H9 (cell line): ENCODE measurements around the gene ROBO3. TPM values are rescaled to one million over a fixed set of nuclear protein-coding genes. Genes with fewer than 3 reads are reported as not detected.

ENCODE experiments used
- DNase-seq: peaks from one replicate; pipeline ENCODE4 v3.0.0-alpha.2; 2017
- H2AFZ ChIP-seq: one replicate; pipeline ENCODE4 v1.6.1; 2013; ENCODE audit warnings: mild to moderate bottlenecking, low read length, control low read depth, moderate library complexity
- H2AK5ac ChIP-seq: 2 replicates; pipeline ENCODE4 v1.6.1; 2013; ENCODE audit warnings: low read length, control low read depth, mixed read lengths; ENCODE audit not compliant: insufficient read length
- H2BK120ac ChIP-seq: one replicate; pipeline ENCODE4 v1.6.1; 2013; ENCODE audit warnings: low read depth, mild to moderate bottlenecking, low read length, control low read depth, inconsistent platforms; ENCODE audit not compliant: poor library complexity, severe bottlenecking
- H2BK12ac ChIP-seq: 2 replicates; pipeline ENCODE4 v1.6.1; 2013; ENCODE audit warnings: low read length, control low read depth, mixed read lengths, low read depth; ENCODE audit not compliant: insufficient read length
- H2BK15ac ChIP-seq: 2 replicates; pipeline ENCODE4 v1.6.1; 2013; ENCODE audit warnings: low read depth, low read length, control low read depth
- H2BK20ac ChIP-seq: one replicate; pipeline ENCODE4 v1.6.1; 2013; ENCODE audit warnings: low read depth, mild to moderate bottlenecking, low read length, control low read depth, inconsistent platforms; ENCODE audit not compliant: poor library complexity, severe bottlenecking
- H2BK5ac ChIP-seq: 2 replicates; pipeline ENCODE4 v1.6.1; 2013; ENCODE audit warnings: low read length, control low read depth, mixed read lengths; ENCODE audit not compliant: insufficient read length
- H3K14ac ChIP-seq: 2 replicates; pipeline ENCODE4 v1.6.1; 2013; ENCODE audit warnings: low read length, control low read depth; ENCODE audit not compliant: insufficient read depth
- H3K18ac ChIP-seq: 2 replicates; pipeline ENCODE4 v1.6.1; 2013; ENCODE audit warnings: low read depth, mild to moderate bottlenecking, mixed read lengths, low read length, control low read depth; ENCODE audit not compliant: insufficient read length
- H3K23ac ChIP-seq: 2 replicates; pipeline ENCODE4 v1.6.1; 2013; ENCODE audit warnings: low read length, control low read depth, mixed read lengths, low read depth; ENCODE audit not compliant: insufficient read length
- H3K23me2 ChIP-seq: 2 replicates; pipeline ENCODE4 v1.6.1; 2013; ENCODE audit warnings: low read depth, mild to moderate bottlenecking, mixed read lengths, low read length, control low read depth; ENCODE audit not compliant: insufficient read length, poor library complexity, severe bottlenecking
- H3K27ac ChIP-seq: 2 replicates; pipeline ENCODE4 v1.5.1; 2013; ENCODE audit warnings: low read length, control low read depth, mixed read lengths, low read depth; ENCODE audit not compliant: insufficient read length
- H3K27me3 ChIP-seq: 2 replicates; pipeline ENCODE4 v1.6.1; 2013; ENCODE audit warnings: low read length, control low read depth, inconsistent platforms; ENCODE audit not compliant: insufficient read depth
- H3K4ac ChIP-seq: 2 replicates; pipeline ENCODE4 v1.6.1; 2013; ENCODE audit warnings: low read depth, mild to moderate bottlenecking, control low read depth, inconsistent platforms, low read length, moderate library complexity
- H3K4me1 ChIP-seq: 2 replicates; pipeline ENCODE4 v1.6.1; 2013; ENCODE audit warnings: low read length, control low read depth, inconsistent platforms; ENCODE audit not compliant: insufficient read depth
- H3K4me2 ChIP-seq: 2 replicates; pipeline ENCODE4 v1.6.1; 2013; ENCODE audit warnings: low read length, control low read depth, mixed read lengths; ENCODE audit not compliant: insufficient read length, insufficient read depth
- H3K56ac ChIP-seq: 2 replicates; pipeline ENCODE4 v1.6.1; 2013; ENCODE audit warnings: low read depth, mild to moderate bottlenecking, mixed read lengths, low read length, control low read depth; ENCODE audit not compliant: insufficient read length
- H3K79me1 ChIP-seq: 2 replicates; pipeline ENCODE4 v1.6.1; 2013; ENCODE audit warnings: low read depth, mild to moderate bottlenecking, moderate library complexity, low read length, control low read depth, inconsistent platforms; ENCODE audit not compliant: insufficient read depth, poor library complexity, severe bottlenecking
- H3K79me2 ChIP-seq: 2 replicates; pipeline ENCODE4 v1.6.1; 2013; ENCODE audit warnings: low read length, control low read depth, inconsistent platforms; ENCODE audit not compliant: insufficient read depth
- H3K9ac ChIP-seq: 2 replicates; pipeline ENCODE4 v1.6.1; 2013; ENCODE audit warnings: low read length, control low read depth, mixed read lengths; ENCODE audit not compliant: insufficient read length; ENCODE audit errors: extremely low read depth
- H3K9me3 ChIP-seq: one replicate; pipeline ENCODE4 v1.6.1; 2013; ENCODE audit warnings: low read depth, low read length, inconsistent platforms; ENCODE audit not compliant: control insufficient read depth
- H3T11ph ChIP-seq: one replicate; pipeline ENCODE4 v1.6.1; 2013; ENCODE audit warnings: mild to moderate bottlenecking, low read length, control low read depth, inconsistent platforms
- H4K20me1 ChIP-seq: one replicate; pipeline ENCODE4 v1.6.1; 2013; ENCODE audit not compliant: control insufficient read depth, insufficient read length, insufficient read depth
- H4K5ac ChIP-seq: 2 replicates; pipeline ENCODE4 v1.6.1; 2013; ENCODE audit warnings: low read depth, mild to moderate bottlenecking, mixed read lengths, low read length, control low read depth; ENCODE audit not compliant: insufficient read length
- H4K8ac ChIP-seq: replicated peaks from 2 replicates; pipeline ENCODE4 v1.6.1; 2013; ENCODE audit warnings: low read length, control low read depth, mixed read lengths, low read depth; ENCODE audit not compliant: insufficient read length
- H4K91ac ChIP-seq: 2 replicates; pipeline ENCODE4 v1.6.1; 2013; ENCODE audit warnings: low read depth, mild to moderate bottlenecking, moderate library complexity, mixed read lengths, low read length, control low read depth; ENCODE audit not compliant: insufficient read length
- H3K27ac Mint-ChIP-seq, 3 experiments: 2 replicates in 2 of 3; 3 replicates in 1 of 3; pipeline ENCODE4 v1.8.0; 2020 to 2021; ENCODE audit warnings: mixed read lengths in 3 of 3, mild to moderate bottlenecking in 1 of 3, moderate library complexity in 1 of 3
- H3K27me3 Mint-ChIP-seq: 2 replicates; pipeline ENCODE4 v1.8.0; 2021; ENCODE audit warnings: low read depth, mild to moderate bottlenecking, moderate library complexity, mixed read lengths
- H3K36me3 Mint-ChIP-seq, 3 experiments: 2 replicates in 2 of 3; 3 replicates in 1 of 3; pipeline ENCODE4 v1.8.0; 2020 to 2021; ENCODE audit warnings: low read depth in 3 of 3, mixed read lengths in 3 of 3; ENCODE audit not compliant: insufficient read depth in 1 of 3
- H3K4me1 Mint-ChIP-seq, 2 experiments: 2 replicates each; pipeline ENCODE4 v1.8.0; 2020; ENCODE audit warnings: mixed read lengths in 2 of 2
- H3K4me3 Mint-ChIP-seq, 2 experiments: 2 replicates in 1 of 2; 3 replicates in 1 of 2; pipeline ENCODE4 v1.8.0; 2020 to 2021; ENCODE audit warnings: mild to moderate bottlenecking in 2 of 2, mixed read lengths in 2 of 2, moderate library complexity in 1 of 2
- H3K9me3 Mint-ChIP-seq, 2 experiments: 2 replicates in 1 of 2; 3 replicates in 1 of 2; pipeline ENCODE4 v1.8.0; 2020; ENCODE audit warnings: mild to moderate bottlenecking in 2 of 2, mixed read lengths in 2 of 2, moderate library complexity in 1 of 2
- WGBS: extraction: QIAGEN DNeasy Blood & Tissue Kit; methylation state at CpG from one replicate; pipeline ENCODE4 v1.1.7; 2013; ENCODE audit warnings: missing lambda C conversion rate, low lambda C conversion rate, mixed read lengths; ENCODE audit not compliant: insufficient read length; ENCODE audit errors: extremely low coverage; 5-methylcytosine and 5-hydroxymethylcytosine counted together
- total RNA-seq: library from RNA; stranded (reverse); gene quantifications from 2 replicates; pipeline ENCODE4 v1.2.1, GENCODE V29; 2021
- TF ChIP-seq, protein P1 (sequence below): fragments of 200-600 bp; sonication (generic); conservative IDR thresholded peaks from 3 replicates; pipeline ENCODE4 v1.8.0; 2021; ENCODE audit warnings: antibody characterized with exemption, mild to moderate bottlenecking

The ROBO3 gene
- total RNA-seq, 1 experiment from 2014 or later = 12.6 TPM

DNA sequence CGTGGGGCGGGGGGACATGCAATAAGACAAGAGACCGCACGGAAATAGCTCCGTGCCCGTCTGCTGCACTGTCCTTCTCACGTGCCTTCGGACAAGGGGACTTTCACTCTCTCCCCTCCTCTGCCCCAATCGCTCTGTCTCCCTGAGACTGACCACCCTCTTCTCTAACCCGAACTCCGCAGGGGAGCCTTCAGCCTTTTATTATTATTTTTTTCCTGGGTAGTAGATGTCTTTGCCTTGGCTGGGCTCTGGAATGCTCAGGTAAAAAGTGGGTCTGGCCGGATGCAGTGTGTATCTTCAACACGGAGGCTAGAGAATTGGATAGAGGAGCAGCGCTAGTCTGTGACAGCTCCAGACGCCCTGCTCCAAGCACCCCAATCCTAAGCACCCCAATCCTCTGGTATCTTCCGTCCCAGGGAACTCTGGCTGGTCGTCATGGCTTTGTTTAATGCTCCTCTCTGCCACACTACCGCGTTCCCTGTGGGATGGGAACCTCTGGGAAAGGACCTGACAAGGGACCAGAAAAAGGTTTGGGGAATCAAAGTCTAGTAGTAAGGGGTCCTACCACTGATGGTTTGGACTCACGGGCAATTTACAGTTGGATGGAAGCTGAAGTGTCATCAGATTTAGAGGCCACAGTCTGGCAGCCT is 25.1 kb upstream of the ROBO3 start:
- Mint-ChIP-seq H3K36me3 (no peaks in the 10 kb centered on the region), H3K4me3 (peak overlapping the region; percentile 44 to 74), H3K4me1 (peaks cover 11 to 44% of the 10 kb centered on the region in 2 experiments), H3K27me3 (peaks cover 36% of the 10 kb centered on the region), H3K27ac (no peak overlapping the region), H3K9me3 (peaks cover 0 to 2% of the 10 kb centered on the region in 2 experiments; a peak in 2 of 5 replicates)
- Histone ChIP-seq H2BK15ac (no peak overlapping the region), H3K9ac (no peak overlapping the region), H4K91ac (no peak overlapping the region), H4K8ac (no peak overlapping the region), H3T11ph (no peak overlapping the region), H3K4me1 (no peaks in the 10 kb centered on the region; the same call in 1 of the 2 replicates), H2BK20ac (no peak overlapping the region), H3K23ac (no peak overlapping the region), H4K5ac (no peak overlapping the region), H4K20me1 (no peaks in the 10 kb centered on the region), H2AK5ac (no peak overlapping the region), H2BK12ac (no peak overlapping the region), H2AFZ (no peak overlapping the region), H3K18ac (no peak overlapping the region), H3K23me2 (peaks cover 3% of the 10 kb centered on the region), H3K79me2 (no peaks in the 10 kb centered on the region), H3K14ac (no peak overlapping the region), H3K4ac (no peak overlapping the region), H3K79me1 (no peaks in the 10 kb centered on the region), H3K9me3 (no peaks in the 10 kb centered on the region), H3K56ac (no peak overlapping the region), H3K27me3 (peaks cover 73% of the 10 kb centered on the region), H3K27ac (no peak overlapping the region), H2BK120ac (no peak overlapping the region), H3K4me2 (peak overlapping the region; percentile 30), H2BK5ac (no peak overlapping the region)
- no peak for DNase-seq
- no CpG with 5 or more reads among the region's 20 CpGs for WGBS
- TF ChIP-seq, protein P1, sequence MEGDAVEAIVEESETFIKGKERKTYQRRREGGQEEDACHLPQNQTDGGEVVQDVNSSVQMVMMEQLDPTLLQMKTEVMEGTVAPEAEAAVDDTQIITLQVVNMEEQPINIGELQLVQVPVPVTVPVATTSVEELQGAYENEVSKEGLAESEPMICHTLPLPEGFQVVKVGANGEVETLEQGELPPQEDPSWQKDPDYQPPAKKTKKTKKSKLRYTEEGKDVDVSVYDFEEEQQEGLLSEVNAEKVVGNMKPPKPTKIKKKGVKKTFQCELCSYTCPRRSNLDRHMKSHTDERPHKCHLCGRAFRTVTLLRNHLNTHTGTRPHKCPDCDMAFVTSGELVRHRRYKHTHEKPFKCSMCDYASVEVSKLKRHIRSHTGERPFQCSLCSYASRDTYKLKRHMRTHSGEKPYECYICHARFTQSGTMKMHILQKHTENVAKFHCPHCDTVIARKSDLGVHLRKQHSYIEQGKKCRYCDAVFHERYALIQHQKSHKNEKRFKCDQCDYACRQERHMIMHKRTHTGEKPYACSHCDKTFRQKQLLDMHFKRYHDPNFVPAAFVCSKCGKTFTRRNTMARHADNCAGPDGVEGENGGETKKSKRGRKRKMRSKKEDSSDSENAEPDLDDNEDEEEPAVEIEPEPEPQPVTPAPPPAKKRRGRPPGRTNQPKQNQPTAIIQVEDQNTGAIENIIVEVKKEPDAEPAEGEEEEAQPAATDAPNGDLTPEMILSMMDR = no peak
